Gastroesophageal sphincter (tissue), 3 donors: ENCODE data around the gene TMEM242.

Source experiments
- EP300 ChIP-seq: sonication (generic); formaldehyde crosslinking; IDR thresholded peaks from one replicate; pipeline ENCODE4 v1.6.1; 2017; ENCODE audit warnings: antibody characterized with exemption, mild to moderate bottlenecking
- POLR2A ChIP-seq, 2 donors: fragments of 450-650 bp; IDR thresholded peaks; one replicate each; pipeline ENCODE4 v1.6.1; 2017; ENCODE audit warnings: antibody characterized with exemption in 2 of 2, mild to moderate bottlenecking in 2 of 2, moderate library complexity in 1 of 2
- POLR2AphosphoS5 ChIP-seq: sonication (generic); formaldehyde crosslinking; IDR thresholded peaks from one replicate; pipeline ENCODE4 v1.6.1; 2017; ENCODE audit warnings: antibody characterized with exemption
- TF ChIP-seq, protein P1 (sequence below), 4 experiments: fragments of 200-600 bp in 2 of 4; fragments of 450-650 bp in 2 of 4; sonication (generic) in 1 of 4; IDR thresholded peaks; one replicate each; pipeline ENCODE4 v1.5.1; 2017 to 2019; ENCODE audit warnings: antibody characterized with exemption in 4 of 4, mild to moderate bottlenecking in 2 of 4, moderate library complexity in 2 of 4

DNA sequence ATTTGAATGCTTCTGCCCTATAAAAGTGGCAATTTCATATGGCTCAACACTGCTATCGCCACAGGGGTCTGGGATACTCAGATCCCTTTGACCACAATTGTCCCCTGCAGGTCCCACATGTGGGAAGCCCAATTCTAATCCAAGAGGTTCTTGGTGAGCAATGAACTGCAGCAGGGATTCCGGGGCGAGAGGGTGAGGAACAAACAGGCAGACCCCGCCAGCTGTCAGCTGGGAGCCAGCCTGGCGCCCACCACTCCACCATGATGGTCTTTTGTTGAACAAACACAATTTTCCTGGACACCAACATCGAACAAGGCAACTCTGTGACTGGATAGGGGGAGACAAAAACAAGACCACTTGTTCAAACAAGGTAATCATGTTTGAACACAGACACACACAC lies 80.5 kb downstream of the TMEM242 start:
- TF ChIP-seq POLR2AphosphoS5, result no peak
- no peak for TF ChIP-seq POLR2A (IDR thresholded peaks at IDR 0.05)
- TF ChIP-seq, protein P1, sequence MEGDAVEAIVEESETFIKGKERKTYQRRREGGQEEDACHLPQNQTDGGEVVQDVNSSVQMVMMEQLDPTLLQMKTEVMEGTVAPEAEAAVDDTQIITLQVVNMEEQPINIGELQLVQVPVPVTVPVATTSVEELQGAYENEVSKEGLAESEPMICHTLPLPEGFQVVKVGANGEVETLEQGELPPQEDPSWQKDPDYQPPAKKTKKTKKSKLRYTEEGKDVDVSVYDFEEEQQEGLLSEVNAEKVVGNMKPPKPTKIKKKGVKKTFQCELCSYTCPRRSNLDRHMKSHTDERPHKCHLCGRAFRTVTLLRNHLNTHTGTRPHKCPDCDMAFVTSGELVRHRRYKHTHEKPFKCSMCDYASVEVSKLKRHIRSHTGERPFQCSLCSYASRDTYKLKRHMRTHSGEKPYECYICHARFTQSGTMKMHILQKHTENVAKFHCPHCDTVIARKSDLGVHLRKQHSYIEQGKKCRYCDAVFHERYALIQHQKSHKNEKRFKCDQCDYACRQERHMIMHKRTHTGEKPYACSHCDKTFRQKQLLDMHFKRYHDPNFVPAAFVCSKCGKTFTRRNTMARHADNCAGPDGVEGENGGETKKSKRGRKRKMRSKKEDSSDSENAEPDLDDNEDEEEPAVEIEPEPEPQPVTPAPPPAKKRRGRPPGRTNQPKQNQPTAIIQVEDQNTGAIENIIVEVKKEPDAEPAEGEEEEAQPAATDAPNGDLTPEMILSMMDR (IDR thresholded peaks at IDR 0.05), result no peak
- no peak for TF ChIP-seq EP300
